GM18499 (cell line): ENCODE measurements around the gene CRHR1.

ENCODE experiments used
- ATAC-seq: cut with Tn5 transposase; IDR thresholded peaks from one replicate; pipeline ENCODE4 v1.9.1; 2021; ENCODE audit warnings: moderate number of reproducible peaks; ENCODE audit not compliant: insufficient read depth, unreplicated experiment

The CRHR1 gene

DNA sequence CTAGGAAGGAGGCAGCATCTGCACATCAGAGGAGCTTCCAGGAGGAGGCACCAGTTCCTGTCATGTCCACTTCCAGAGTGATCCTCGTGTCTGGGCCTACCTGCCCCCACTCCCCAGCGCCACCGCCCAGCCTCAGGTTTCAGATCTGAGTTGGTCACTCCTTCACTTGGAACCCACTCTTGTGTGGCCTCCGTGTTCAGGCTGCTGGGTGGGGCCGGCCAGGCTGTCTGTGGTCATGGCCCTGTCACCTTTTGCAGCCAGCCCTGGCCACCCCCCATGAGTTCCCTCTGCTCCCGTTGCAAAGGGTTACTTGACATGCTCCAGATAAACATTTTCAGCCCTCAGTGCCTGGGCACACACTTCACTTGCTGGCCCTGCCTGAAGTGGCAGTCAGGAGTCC, 33.9 kb downstream of the CRHR1 start:
- no peak for ATAC-seq

DNA sequence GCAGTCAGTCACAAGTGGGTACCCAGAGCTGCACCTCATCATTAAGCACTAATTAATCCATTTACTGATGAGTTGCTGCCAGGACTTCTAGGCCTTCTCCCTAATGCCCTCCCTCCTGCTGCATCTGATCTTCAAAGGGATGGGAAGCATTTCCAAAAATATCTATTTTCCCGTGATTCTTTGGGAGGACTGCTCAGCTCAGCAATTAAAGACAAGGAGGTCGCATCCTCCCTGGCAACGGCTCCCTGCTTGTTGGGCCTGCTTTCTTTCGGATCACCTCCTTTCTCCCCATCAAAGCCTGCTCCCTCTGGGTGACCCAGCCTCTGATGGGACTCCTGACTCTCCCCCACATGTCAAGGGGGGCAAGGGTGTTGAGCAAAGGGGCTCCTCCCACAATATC, 34.6 kb downstream of the CRHR1 start:
- no peak for ATAC-seq

DNA sequence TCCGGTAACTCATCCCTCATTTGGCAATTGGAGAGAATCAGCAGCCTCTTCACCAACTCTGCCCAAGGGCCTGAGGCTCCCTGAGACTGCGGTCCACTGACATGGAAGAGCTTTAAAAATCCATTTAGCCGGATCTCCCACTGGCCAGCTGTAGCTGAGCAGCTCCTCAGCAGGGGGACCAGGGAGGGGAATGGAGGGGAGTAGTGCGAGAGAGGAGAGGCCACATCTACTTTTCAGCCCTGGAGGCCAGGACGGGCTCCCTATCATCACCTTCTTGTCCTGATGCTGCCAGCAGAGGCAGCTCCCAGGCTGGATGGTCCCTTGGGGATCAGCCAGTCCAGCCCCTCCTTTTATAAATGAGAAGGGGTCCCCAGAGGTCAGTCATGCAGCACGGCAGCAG, 35.5 kb downstream of the CRHR1 start:
- ATAC-seq = no peak

DNA sequence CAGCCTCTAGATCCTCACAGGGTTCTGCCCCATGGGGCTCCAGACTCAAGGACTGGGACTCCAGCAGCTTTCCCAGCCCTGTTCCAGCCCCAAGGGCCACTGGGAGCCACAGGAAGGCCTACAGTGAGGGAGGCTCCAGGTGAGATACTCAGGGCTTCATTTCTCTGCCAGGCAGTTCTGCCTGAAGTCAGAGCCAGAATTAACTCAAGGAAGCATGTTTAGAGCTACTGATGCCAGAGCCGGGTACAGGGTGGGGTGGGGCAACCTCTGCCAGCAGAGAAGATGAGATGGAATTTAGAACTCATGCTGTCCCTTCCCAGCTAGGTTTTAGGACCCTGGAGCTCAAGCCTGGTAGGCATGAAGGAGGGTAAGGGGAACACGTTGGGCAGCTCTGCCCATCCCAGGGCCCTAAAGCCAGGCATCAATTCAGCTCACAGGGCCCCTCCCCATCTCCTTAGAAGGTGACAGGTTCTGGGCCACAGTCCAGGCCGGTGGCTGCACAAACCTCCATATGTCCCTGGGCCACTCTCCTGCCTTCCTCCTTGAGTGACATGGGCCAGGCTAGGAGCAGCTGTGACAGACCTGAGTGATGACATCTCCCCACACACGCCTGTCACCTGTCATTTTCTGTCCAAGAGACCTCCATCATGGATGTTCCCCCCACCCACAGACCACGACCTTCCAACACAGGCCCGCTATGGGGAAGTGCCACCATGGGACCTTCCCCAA, 36.1 kb downstream of the CRHR1 start:
- no peak for ATAC-seq

DNA sequence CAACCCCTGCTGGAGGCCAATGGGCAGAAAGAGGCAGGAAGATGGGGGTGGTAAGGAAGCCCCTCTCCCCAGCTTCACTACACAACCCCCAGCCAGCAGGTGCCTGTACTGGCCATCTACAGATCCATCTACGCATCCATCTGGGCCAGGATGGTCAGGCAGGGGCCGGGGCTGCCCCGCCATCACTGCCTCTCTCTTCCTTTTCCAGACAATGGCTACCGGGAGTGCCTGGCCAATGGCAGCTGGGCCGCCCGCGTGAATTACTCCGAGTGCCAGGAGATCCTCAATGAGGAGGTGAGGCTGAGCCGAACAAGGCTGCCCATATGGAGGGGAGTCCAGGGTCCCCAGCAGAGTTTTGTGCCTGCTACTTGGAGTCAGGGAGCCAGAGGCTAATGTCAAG, 37.0 kb downstream of the CRHR1 start:
- ATAC-seq = no peak

DNA sequence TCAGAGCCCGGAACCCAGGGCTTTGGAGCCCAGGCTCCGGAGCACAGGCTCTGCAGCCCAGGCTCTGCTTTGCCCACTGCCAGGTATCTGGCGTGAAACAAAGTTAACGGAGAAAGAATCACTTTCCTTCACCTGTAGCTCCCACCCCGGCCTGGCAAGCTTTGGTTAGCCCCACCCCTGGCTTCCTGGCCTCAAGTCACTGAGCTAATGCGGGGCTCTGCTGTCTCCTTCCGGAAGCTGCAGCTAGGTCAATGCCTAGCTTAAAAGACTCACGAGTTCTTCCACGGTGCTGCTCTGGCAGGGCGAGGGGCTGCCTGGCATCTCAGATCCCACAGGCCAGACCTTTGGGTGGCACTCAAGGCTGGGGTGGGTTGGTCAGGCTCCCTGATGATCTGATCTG, 39.5 kb downstream of the CRHR1 start:
- no peak for ATAC-seq

DNA sequence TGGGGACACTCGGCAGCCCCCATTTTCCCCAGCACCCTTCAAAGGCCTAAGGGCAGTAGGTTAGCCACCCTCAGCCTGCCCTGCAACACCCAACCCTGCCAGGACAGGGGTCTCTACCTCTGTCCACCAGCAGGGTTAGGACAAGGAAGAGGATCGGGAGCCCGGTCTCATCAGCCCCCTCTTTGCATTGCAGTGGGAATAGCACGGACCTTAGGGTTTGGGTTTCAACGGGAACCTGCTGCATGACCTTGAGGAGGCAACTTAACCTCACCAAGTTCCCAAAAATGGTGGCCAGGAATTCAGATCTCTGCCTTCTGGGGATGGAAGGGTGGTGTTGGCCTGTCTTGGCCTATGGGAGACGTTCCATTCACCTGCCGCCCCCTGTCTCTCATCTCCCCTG, 40.4 kb downstream of the CRHR1 start:
- ATAC-seq = no peak

DNA sequence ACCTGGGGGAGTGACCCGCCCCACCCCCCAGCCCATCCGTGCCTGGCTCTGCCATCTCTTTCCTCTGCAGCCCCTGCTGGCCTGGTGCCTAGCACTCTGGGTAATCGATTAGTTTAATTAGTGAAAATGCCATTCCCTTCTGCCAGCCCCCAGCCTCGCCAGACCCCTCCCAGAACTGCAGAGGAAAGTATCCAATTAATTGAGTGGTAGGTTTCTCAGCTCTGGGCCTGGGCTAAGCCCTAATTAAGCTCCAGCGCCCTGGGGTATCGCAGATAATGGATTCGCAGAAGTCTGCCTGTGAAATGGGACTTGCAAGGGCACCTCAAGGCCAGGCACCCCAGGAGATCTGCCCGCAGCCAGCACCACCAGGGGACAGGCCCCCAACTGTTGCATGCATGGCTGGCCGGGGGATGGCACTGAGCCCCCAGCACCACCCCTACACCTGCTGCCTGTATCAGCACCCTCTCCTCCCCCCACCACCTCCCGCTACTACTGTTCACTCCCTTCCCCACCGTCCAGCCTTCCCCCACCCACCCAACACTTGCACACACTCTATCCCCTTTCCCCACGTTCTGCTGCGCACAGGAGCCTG, 40.9 kb downstream of the CRHR1 start:
- ATAC-seq = no peak

DNA sequence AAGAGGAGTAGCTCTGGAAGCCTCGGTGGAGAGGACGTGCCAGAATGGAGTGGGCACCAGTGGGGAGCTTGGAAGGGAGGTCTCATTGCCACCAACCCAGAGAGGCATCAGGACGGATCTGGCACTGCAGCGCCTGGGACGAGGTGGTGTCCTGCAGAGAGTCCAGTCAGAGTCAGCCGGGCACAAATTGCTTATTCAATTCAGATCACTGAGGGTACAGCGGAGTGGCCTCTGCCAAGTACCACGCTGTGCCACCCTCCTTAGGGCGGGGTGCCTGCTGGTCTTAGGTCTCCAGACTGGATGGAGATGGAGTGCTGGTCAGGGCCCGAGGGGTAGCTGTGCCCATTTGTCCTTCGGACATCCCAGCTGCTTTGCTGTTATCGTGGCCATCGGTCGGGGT, 41.7 kb downstream of the CRHR1 start:
- no peak for ATAC-seq

DNA sequence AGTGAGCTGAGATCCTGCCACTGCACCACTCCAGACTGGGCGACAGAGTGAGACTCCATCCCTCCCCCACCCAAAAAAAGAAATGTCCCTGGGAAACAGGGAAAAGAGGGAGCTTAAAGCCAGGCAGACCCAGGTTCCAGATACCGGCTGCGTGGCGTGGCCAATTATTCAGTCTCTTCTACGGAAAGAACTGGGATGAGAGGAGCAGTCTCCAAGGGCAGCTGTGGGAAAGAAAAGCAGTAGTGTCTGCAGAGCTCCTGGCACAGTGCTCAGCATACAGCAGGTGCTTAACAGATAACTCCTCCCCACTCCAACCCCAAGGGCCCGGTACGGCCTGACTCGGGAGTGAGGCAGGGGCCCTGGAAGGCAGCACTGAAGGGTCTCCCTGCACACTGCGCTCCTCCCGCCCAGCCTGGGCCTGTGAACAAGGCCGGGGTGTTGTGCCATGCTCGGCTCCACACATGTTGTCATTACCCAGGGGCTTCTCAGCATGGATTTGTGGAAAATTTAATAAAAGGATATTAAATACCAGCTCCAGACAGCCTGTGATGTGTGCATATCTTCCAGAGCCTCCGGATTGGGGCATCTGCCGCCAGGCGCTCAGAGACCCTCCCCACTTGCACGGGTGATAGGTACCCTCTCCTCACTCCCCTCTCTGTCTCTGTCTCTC, 42.9 kb downstream of the CRHR1 start:
- ATAC-seq = no peak

DNA sequence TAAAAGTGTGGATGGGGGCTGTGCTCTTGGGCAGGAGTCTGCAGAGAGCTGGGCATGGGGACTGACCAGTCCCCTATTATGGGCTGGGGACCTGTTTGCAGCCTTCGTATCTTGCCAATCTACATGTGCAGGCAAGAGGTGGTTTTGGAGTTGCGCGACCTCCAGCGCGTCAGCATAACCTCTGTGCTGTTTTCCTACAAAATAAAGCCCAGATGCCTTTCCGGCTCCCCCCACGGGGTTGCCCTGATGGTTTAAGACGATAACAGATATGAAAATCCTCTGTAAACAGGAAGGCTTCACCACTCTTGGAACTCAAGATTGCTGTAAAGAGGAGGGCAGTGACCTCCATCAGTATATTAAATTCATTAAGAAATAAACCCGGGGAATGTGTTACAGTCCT, 44.1 kb downstream of the CRHR1 start:
- ATAC-seq = no peak

DNA sequence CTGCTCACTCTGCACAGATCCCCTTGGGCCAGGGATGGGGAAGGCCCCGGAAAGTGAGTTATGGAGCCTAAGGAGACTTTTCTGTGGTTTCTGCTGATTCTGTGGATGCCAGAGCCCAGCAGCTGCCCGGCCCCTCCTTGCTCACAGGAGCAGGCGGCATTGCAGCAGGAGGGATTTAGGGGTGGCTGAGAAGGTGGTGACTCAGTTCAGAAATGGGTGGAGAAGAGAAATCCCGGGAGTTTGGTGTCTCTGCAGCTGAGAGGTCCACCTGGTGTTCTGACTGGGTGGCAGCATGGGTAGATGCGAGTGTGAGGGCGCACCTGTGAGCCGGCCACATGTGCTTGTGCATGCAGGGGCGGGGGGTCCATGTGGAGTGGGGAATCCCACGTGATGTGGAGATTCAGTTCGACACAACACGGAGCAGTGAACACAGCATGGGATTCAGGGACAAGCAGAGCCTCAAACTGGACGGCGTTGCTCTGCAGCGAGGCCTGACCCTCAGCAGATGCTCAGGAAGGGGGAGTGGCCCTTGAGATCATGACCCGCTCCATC, 44.5 kb downstream of the CRHR1 start:
- no peak for ATAC-seq

DNA sequence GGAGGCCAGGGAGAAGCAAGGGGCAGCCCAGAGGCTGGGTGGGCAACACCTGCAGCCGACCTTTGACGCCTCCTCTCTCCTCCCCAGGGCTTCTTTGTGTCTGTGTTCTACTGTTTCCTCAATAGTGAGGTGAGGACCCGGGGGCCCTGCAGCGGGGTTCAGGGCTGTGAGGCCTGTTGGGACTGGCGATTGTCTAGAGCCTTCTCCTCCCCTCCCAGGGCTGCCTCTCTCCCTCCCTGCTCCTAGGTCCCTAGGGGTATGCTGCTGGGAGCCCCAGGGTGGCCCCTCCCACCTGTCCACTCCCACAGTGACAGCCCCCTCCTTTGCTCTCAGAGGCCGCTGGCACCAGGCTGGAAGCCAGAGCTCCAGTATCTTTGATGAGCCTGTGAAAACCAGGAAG, 49.8 kb downstream of the CRHR1 start:
- ATAC-seq = no peak

DNA sequence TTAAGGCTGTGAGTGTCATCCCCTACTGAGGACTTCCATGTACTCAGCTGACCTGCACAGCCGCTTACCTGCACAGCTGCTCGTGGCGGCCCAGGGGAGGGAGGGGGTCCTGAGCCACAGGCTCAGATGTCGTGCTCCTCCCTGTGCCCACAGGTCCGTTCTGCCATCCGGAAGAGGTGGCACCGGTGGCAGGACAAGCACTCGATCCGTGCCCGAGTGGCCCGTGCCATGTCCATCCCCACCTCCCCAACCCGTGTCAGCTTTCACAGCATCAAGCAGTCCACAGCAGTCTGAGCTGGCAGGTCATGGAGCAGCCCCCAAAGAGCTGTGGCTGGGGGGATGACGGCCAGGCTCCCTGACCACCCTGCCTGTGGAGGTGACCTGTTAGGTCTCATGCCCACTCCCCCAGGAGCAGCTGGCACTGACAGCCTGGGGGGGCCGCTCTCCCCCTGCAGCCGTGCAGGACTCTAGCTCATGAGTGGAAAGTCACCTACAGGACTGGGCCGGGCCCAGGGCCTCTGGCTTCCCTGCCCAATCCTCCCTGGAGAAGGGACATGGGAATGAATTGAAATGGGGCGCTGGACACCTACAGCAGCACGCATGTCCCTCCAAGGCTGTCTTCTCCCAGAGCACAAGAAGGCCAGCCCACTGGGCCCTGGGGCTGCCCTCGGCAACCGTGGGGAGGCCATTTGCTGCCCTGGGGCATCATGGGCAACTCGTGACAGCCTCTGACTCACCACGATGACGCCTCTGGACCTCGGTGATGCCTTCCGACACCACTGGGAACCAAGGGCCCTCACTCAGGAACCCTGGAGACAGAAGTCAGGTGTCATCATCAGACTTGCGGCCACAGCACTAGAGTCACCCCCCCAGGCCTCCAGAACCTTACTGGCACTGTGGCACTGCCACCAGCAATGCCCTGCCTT, 50.6 kb downstream of the CRHR1 start:
- ATAC-seq = no peak

DNA sequence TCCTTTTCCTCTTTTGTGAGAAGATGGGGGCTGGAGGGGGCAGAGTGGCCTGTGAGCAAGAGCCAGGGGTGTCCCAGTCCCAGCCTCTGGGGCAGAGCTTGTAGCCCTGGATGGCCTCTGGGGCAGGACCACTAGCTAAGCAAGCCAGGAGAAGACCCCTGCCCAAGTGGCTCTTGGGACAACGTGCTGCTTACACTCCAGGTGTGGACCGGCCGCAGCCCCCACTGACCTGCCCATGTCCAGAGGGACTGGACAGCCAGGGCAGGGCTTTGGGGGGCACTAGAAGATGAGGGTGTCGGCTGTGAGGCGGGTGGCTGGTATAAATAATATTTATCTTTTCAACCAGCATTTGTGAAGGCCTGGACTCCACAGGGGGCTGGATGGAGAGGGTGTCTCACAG, 51.4 kb downstream of the CRHR1 start:
- no peak for ATAC-seq

DNA sequence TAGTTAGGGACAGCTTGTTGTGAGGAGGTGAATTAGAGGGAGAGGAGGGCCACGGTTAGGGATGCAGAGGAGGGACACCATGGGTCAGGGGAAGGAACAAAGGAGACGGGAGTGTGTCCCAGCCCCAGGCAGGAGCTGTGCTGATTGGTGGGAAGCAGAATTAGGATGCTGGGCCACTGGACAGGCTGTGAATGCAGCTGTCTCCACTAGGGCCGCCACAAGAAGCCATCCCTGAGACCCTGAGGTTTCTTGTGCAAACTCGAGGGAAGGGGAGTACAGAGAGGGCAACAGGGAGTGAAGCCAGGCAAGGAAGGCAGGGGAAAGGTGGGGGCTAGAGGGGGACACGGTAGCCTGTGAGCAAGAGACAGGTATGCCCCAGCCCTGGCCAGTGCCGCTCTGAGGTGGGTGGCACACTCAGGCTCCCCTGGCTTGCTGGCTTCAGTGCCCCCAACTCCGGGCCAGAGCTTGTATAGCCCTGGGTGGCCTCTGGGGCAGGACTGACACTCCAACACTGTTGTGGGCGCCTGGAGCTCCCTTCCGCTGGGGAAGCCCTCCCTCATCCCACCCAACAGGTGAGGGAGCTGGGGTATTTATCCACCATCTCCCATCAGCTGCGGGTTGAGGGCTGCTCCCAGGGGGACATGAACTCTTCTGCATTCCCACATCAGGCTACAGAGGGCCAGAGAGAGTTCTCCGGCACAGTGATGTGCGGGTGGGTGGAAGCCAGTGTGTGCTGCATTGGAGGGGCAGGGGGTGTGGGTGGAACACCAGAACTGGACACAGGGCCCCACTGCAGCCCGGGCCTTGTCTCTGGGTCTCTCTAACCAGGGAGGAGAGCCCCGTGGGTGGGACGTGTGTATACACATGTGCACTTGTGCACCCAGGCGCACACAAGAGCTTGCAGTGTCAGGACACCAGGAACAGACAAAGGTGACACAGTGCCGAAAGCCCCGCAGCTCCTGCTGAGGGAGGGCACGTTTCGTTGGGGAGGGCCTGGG, 52.2 kb downstream of the CRHR1 start:
- no peak for ATAC-seq

DNA sequence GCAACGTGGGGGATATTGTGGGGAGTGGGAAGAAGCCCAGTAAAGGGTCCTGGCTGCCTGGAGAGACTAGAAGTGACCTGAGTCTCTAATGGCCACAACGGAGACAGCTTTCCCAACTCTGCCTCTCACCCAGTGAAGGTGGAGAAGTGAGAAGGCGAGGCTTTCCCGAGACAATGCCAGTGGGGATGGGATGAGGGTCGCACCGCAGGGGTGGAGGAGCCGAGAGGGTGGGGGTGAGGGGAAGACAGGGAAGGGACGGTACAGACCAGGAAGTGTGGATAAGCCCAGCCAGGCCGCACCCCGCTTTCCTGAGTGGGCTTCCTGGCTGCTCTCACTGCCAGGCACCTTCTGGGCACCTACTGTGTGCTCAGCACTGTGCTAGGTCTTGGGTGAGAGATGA, 53.1 kb downstream of the CRHR1 start:
- ATAC-seq = no peak

DNA sequence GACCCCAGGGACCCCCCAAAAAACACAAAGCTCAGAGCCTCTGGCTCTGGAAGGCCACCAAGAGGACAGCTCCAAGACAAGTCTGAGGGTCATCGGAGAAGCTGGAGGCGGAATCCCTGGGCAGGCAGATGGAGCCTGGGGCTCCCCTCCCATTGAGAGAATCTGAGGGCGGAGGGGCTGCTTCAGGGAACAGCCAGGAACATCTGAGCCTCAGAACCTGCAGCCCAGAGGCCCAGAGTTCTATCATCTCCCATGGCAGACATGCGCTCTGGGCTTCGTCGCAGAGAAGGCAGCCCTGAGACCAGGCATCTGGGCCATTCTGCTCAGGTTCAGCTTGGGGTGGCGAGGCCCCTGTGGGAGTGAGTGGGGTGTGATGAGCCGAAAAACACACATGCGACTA, 53.5 kb downstream of the CRHR1 start:
- no peak for ATAC-seq

DNA sequence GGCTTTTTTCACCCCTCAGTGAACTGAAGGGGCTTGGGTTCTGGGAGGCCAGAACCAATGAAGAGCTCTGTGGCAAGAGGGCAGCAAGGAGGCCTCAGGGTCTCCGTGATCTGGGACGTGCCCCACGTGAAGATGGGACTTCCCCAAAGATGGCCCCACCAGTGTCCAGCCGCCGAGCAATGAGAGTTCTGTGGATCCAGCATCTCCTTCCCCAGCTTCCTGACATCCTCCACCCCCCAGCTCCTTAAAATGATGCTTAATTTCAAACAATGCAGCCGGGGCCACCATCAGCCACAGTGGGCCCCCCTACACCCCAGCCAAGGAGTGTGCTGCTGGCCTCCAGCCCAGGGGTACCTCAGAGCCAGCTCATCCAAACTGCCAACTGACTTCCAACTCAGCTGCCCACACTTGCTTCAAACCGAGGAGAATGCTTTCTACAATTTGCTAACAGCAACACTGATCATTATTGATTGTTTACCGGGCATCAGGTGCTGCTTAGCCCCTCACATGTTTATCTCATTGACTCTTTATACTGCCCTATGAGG, 54.7 kb downstream of the CRHR1 start:
- ATAC-seq = no peak
